Suprapubic skin (tissue), 4 donors: ENCODE results near the gene SRP14. TPM values are rescaled to one million over a fixed set of nuclear protein-coding genes. Genes with fewer than 3 reads are reported as not detected.
A peak's percentile ranks its signal among the peaks of the same experiment; 100 is the strongest.

ENCODE experiments used
- DNase-seq, 2 donors: peaks; one replicate each; pipeline ENCODE4 v3.0.0-alpha.2; 2019; ENCODE audit warnings: low spot score in 2 of 2
- H3K27ac ChIP-seq: fragments of 200-600 bp; sonication (generic); one replicate; pipeline ENCODE4 v1.5.1; 2019
- H3K27me3 ChIP-seq: fragments of 200-600 bp; sonication (generic); one replicate; pipeline ENCODE4 v1.5.1; 2019
- H3K36me3 ChIP-seq: fragments of 200-600 bp; sonication (generic); one replicate; pipeline ENCODE4 v1.5.1; 2019
- H3K4me1 ChIP-seq: fragments of 200-600 bp; sonication (generic); one replicate; pipeline ENCODE4 v1.5.1; 2019
- H3K4me3 ChIP-seq: fragments of 200-600 bp; sonication (generic); one replicate; pipeline ENCODE4 v1.5.1; 2019; ENCODE audit warnings: mild to moderate bottlenecking
- H3K9me3 ChIP-seq: fragments of 200-600 bp; sonication (generic); one replicate; pipeline ENCODE4 v1.5.1; 2019
- EP300 ChIP-seq: sonication (generic); formaldehyde crosslinking; IDR thresholded peaks from one replicate; pipeline ENCODE4 v1.6.1; 2017; ENCODE audit warnings: antibody characterized with exemption
- POLR2A ChIP-seq, 2 donors: fragments of 450-650 bp; IDR thresholded peaks; one replicate each; pipeline ENCODE4 v1.6.1; 2017; ENCODE audit warnings: antibody characterized with exemption in 2 of 2, mild to moderate bottlenecking in 2 of 2, moderate library complexity in 2 of 2
- POLR2AphosphoS5 ChIP-seq, 3 donors: sonication (generic); formaldehyde crosslinking; IDR thresholded peaks; one replicate each; pipeline ENCODE4 v1.6.1; 2017; ENCODE audit warnings: antibody characterized with exemption in 3 of 3
- WGBS: methylation state at CpG from one replicate; pipeline ENCODE4 v1.1.5; 2018; 5-methylcytosine and 5-hydroxymethylcytosine counted together
- total RNA-seq, 4 donors: library from RNA; depleted of rRNA; stranded (reverse); fragments of >200 nt; gene quantifications; one replicate each; pipeline ENCODE4 v1.1.0, GENCODE V29; 2016
- TF ChIP-seq, protein P1 (sequence below), 2 donors: fragments of 200-600 bp in 1 of 2; fragments of 450-650 bp in 1 of 2; sonication (generic) in 1 of 2; IDR thresholded peaks; one replicate each; pipeline ENCODE4 v1.5.1; 2016 to 2019; ENCODE audit warnings: antibody characterized with exemption in 2 of 2, mild to moderate bottlenecking in 1 of 2, moderate library complexity in 1 of 2

The SRP14 gene
- total RNA-seq, 4 donors from 2014 or later, result 161 to 218 (median 170) TPM

DNA sequence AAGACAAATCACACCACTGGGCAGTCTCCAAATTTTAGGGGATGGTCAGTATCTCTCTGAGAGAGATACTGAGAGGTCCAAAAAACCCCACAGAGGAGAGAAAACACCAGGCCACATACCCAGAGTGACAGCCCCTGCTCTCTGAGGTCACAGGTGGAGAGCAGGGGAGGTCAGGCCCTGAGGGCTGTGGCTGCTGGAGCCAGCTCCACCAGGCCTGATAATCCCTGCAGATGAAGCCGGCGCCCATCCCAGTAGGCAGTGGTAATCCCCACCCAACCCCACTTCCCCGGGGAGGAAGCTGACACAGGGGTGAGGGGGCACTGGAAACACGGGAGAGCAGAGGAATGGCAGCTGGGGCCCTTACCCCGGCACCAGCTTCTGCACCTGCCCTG is 31.2 kb upstream of the SRP14 start:
- 76% methylated on average over 5 of the region's 5 CpGs for WGBS
- Histone ChIP-seq H3K4me1 (peaks cover 27% of the 10 kb centered on the region), H3K36me3 (no peaks in the 10 kb centered on the region), H3K27ac (no peak overlapping the region), H3K4me3 (no peak overlapping the region), H3K27me3 (no peaks in the 10 kb centered on the region), H3K9me3 (no peaks in the 10 kb centered on the region)
- TF ChIP-seq, protein P1, sequence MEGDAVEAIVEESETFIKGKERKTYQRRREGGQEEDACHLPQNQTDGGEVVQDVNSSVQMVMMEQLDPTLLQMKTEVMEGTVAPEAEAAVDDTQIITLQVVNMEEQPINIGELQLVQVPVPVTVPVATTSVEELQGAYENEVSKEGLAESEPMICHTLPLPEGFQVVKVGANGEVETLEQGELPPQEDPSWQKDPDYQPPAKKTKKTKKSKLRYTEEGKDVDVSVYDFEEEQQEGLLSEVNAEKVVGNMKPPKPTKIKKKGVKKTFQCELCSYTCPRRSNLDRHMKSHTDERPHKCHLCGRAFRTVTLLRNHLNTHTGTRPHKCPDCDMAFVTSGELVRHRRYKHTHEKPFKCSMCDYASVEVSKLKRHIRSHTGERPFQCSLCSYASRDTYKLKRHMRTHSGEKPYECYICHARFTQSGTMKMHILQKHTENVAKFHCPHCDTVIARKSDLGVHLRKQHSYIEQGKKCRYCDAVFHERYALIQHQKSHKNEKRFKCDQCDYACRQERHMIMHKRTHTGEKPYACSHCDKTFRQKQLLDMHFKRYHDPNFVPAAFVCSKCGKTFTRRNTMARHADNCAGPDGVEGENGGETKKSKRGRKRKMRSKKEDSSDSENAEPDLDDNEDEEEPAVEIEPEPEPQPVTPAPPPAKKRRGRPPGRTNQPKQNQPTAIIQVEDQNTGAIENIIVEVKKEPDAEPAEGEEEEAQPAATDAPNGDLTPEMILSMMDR (IDR thresholded peaks at IDR 0.05), result no peak
- TF ChIP-seq POLR2A (IDR thresholded peaks at IDR 0.05) (no peak), POLR2AphosphoS5 (IDR thresholded peaks at IDR 0.05) (no peak), EP300 (no peak)
- no peak for DNase-seq

- Histone ChIP-seq H3K4me1 (peaks cover 27% of the 10 kb centered on the region), H3K9me3 (no peaks in the 10 kb centered on the region), H3K36me3 (no peaks in the 10 kb centered on the region), H3K4me3 (no peak overlapping the region), H3K27ac (peak overlapping the region; percentile 21), H3K27me3 (no peaks in the 10 kb centered on the region)
- peak; percentile 91 to 94 for DNase-seq
- no peak for TF ChIP-seq POLR2A (IDR thresholded peaks at IDR 0.05)
- peak in 2 of 3 donors; percentile 63 to 79 for TF ChIP-seq POLR2AphosphoS5 (IDR thresholded peaks at IDR 0.05)
- no peak for TF ChIP-seq EP300
- WGBS, result 34% methylated on average over 19 of the region's 32 CpGs
Measured at GRCh38 chr15:40069178-40070165, 30.5 kb upstream of the SRP14 start.

DNA sequence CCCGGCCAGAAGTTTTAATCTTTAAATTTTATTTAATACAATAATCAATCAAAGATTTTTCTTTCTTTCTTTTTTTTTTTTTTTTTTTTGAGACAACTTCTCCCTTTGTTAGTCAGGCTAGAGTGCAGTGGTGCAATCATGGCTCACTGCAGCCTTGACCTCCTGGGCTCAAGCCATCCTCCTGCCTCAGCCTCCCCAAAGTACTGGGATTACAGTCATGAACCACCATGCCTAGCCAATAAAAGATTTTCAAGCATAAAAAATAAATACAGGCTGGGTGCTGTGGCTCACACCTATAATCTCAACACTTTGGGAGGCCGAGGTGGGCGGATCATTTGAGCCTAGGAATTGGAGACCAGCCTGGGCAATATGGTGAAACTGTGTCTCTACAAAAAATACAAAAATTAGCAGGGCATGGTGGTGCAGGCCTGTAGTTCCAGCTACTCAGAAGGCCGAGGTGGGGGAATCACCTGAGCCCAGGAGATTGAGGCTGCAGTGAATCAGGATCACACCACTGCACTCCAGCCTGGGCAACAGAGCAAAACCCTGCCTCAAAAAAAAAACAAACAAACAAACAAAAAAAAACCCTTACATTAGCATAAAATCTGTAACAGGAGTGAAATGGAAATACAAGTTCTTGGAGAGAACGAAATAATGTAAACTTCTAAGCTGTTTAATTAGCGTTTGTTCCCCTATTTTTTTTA is 29.1 kb upstream of the SRP14 start:
- Histone ChIP-seq H3K4me1 (peaks cover 27% of the 10 kb centered on the region), H3K27me3 (no peaks in the 10 kb centered on the region), H3K9me3 (no peaks in the 10 kb centered on the region), H3K27ac (no peak overlapping the region), H3K36me3 (no peaks in the 10 kb centered on the region), H3K4me3 (no peak overlapping the region)
- 82% methylated on average over 6 of the region's 6 CpGs for WGBS
- DNase-seq, result no peak
- no peak for TF ChIP-seq POLR2A (IDR thresholded peaks at IDR 0.05)
- no peak for TF ChIP-seq EP300
- TF ChIP-seq, protein P1 (IDR thresholded peaks at IDR 0.05), result no peak
- no peak for TF ChIP-seq POLR2AphosphoS5 (IDR thresholded peaks at IDR 0.05)

- H3K4me1 ChIP-seq, result peaks cover 19% of the 10 kb centered on the region
Measured at GRCh38 chr15:40066589-40066988, 27.6 kb upstream of the SRP14 start.

GRCh38 chr15:40065166-40065565 is 26.2 kb upstream of the SRP14 start:
- no peak for TF ChIP-seq POLR2AphosphoS5 (IDR thresholded peaks at IDR 0.05)
- TF ChIP-seq, protein P1 (IDR thresholded peaks at IDR 0.05), result no peak
- no peak for TF ChIP-seq EP300
- no peak for TF ChIP-seq POLR2A (IDR thresholded peaks at IDR 0.05)
- no peak overlapping the region for H3K27ac ChIP-seq
- H3K36me3 ChIP-seq, result no peaks in the 10 kb centered on the region
- no peaks in the 10 kb centered on the region for H3K9me3 ChIP-seq
- WGBS, result 76% methylated on average over 3 of the region's 3 CpGs
- no peaks in the 10 kb centered on the region for H3K27me3 ChIP-seq
- no peak for DNase-seq
- peaks cover 18% of the 10 kb centered on the region for H3K4me1 ChIP-seq
- H3K4me3 ChIP-seq, result no peak overlapping the region

More at GRCh38 chr15:40066589-40066988, 27.6 kb upstream of the SRP14 start:
- WGBS, result 63% methylated on average over 5 of the region's 5 CpGs
- Histone ChIP-seq H3K9me3 (no peaks in the 10 kb centered on the region), H3K27me3 (no peaks in the 10 kb centered on the region), H3K36me3 (no peaks in the 10 kb centered on the region), H3K27ac (no peak overlapping the region), H3K4me3 (no peak overlapping the region)
- no peak for DNase-seq
- TF ChIP-seq, protein P1 (IDR thresholded peaks at IDR 0.05), result no peak
- no peak for TF ChIP-seq POLR2AphosphoS5 (IDR thresholded peaks at IDR 0.05)
- no peak for TF ChIP-seq POLR2A (IDR thresholded peaks at IDR 0.05)
- TF ChIP-seq EP300, result no peak
